HEK293 (cell line): ENCODE data around the gene FKBP9.

ENCODE experiments used
- CTCF ChIA-PET: fragments of 350-600 bp; formaldehyde crosslinking; extraction: SDS; loops from one replicate; lab custom pipeline; 2021; ENCODE audit warnings: antibody characterized with exemption; lab: Yijun Ruan, JAX
- POLR2A ChIA-PET: fragments of 300-600 bp; formaldehyde crosslinking; extraction: SDS; loops from one replicate; lab custom pipeline; 2020; ENCODE audit warnings: antibody characterized with exemption, inconsistent platforms; lab: Yijun Ruan, JAX
- H3K27ac ChIP-seq: fragments of 200-500 bp; sonication (Bioruptor generic); 2 replicates; pipeline ENCODE4 v1.5.1; 2014; ENCODE audit warnings: low read depth, low read length, control low read depth, inconsistent platforms; ENCODE audit errors: extremely low read depth
- H3K36me3 ChIP-seq, 2 experiments: fragments of 200-500 bp in 1 of 2; sonication (Bioruptor generic) in 1 of 2; 1 replicate in 1 of 2; 2 replicates in 1 of 2; pipeline ENCODE4 v1.5.1; 2014 to 2017; ENCODE audit warnings: inconsistent platforms in 2 of 2, low read length in 2 of 2; ENCODE audit not compliant: control insufficient read depth in 2 of 2, insufficient read depth in 1 of 2
- H3K4me1 ChIP-seq: fragments of 200-500 bp; sonication (Bioruptor generic); 2 replicates; pipeline ENCODE4 v1.5.1; 2014; ENCODE audit warnings: mild to moderate bottlenecking, low read length, inconsistent platforms; ENCODE audit not compliant: control insufficient read depth, insufficient read depth
- H3K4me3 ChIP-seq: 2 replicates; pipeline ENCODE4 v1.5.1; 2011; ENCODE audit warnings: low read depth, mild to moderate bottlenecking, control low read depth, low read length, moderate library complexity
- H3K9me3 ChIP-seq: fragments of 200-500 bp; sonication (Bioruptor generic); 2 replicates; pipeline ENCODE4 v1.5.1; 2014; ENCODE audit warnings: low read depth, low read length, inconsistent platforms; ENCODE audit not compliant: control insufficient read depth, insufficient read depth
- EGR2 ChIP-seq: fragments of 450-650 bp; formaldehyde crosslinking; IDR thresholded peaks from 2 replicates; pipeline ENCODE4 v1.5.1; 2016; ENCODE audit warnings: low read depth, missing biosample characterization, missing genetic modification characterization
- HOXC10 ChIP-seq: sonication (generic); formaldehyde crosslinking; IDR thresholded peaks from 2 replicates; pipeline ENCODE4 v1.8.1; 2023; ENCODE audit warnings: mild to moderate bottlenecking, missing genetic modification reagents
- KLF8 ChIP-seq: fragments of 450-650 bp; formaldehyde crosslinking; IDR thresholded peaks from 2 replicates; pipeline ENCODE4 v1.5.1; 2016; ENCODE audit warnings: missing biosample characterization, missing genetic modification characterization
- KLF9 ChIP-seq: fragments of 450-650 bp; formaldehyde crosslinking; IDR thresholded peaks from 2 replicates; pipeline ENCODE4 v1.5.1; 2016; ENCODE audit warnings: missing biosample characterization, missing genetic modification characterization, low read depth
- MEIS1 ChIP-seq: sonication (generic); formaldehyde crosslinking; IDR thresholded peaks from 2 replicates; pipeline ENCODE4 v1.8.1; 2022; ENCODE audit warnings: missing genetic modification reagents, mild to moderate bottlenecking, borderline replicate concordance
- PRDM1 ChIP-seq: fragments of 450-650 bp; formaldehyde crosslinking; IDR thresholded peaks from 2 replicates; pipeline ENCODE4; 2016; ENCODE audit warnings: missing biosample characterization, missing genetic modification characterization
- SP2 ChIP-seq: fragments of 450-650 bp; formaldehyde crosslinking; IDR thresholded peaks from 2 replicates; pipeline ENCODE4 v1.5.1; 2016; ENCODE audit warnings: missing biosample characterization, missing genetic modification characterization
- SP3 ChIP-seq: fragments of 450-650 bp; formaldehyde crosslinking; IDR thresholded peaks from 2 replicates; pipeline ENCODE4 v1.5.1; 2016; ENCODE audit warnings: missing biosample characterization, missing genetic modification characterization
- TRIM28 ChIP-seq: IDR thresholded peaks from 2 replicates; pipeline ENCODE4 v1.6.1; 2011; ENCODE audit warnings: low read length, control low read depth, borderline replicate concordance
- ZBTB20 ChIP-seq: fragments of 450-650 bp; formaldehyde crosslinking; IDR thresholded peaks from 2 replicates; pipeline ENCODE4 v1.5.1; 2016; ENCODE audit warnings: missing biosample characterization, missing genetic modification characterization
- ZBTB8A ChIP-seq: fragments of 450-650 bp; formaldehyde crosslinking; IDR thresholded peaks from 2 replicates; pipeline ENCODE4 v1.5.1; 2016; ENCODE audit warnings: missing biosample characterization, missing genetic modification characterization
- ZNF146 ChIP-seq: fragments of 450-650 bp; formaldehyde crosslinking; IDR thresholded peaks from 2 replicates; pipeline ENCODE4 v1.5.1; 2016; ENCODE audit warnings: missing biosample characterization, missing genetic modification characterization
- ZNF175 ChIP-seq: fragments of 450-650 bp; formaldehyde crosslinking; IDR thresholded peaks from 2 replicates; pipeline ENCODE4 v1.5.1; 2016; ENCODE audit warnings: missing biosample characterization, missing genetic modification characterization
- ZNF19 ChIP-seq: fragments of 450-650 bp; formaldehyde crosslinking; IDR thresholded peaks from 2 replicates; pipeline ENCODE4; 2016; ENCODE audit warnings: missing biosample characterization, missing genetic modification characterization, low read depth
- ZNF2 ChIP-seq: fragments of 450-650 bp; formaldehyde crosslinking; IDR thresholded peaks from 2 replicates; pipeline ENCODE4 v1.5.1; 2016; ENCODE audit warnings: missing biosample characterization, missing genetic modification characterization
- ZNF292 ChIP-seq: fragments of 450-650 bp; formaldehyde crosslinking; IDR thresholded peaks from 2 replicates; pipeline ENCODE4 v1.5.1; 2016; ENCODE audit warnings: low read depth, missing biosample characterization, missing genetic modification characterization, borderline replicate concordance
- ZNF335 ChIP-seq: fragments of 450-650 bp; formaldehyde crosslinking; conservative IDR thresholded peaks from 2 replicates; pipeline ENCODE4 v1.5.1; 2016; ENCODE audit warnings: missing biosample characterization, missing genetic modification characterization
- ZNF514 ChIP-seq: fragments of 450-650 bp; formaldehyde crosslinking; IDR thresholded peaks from 2 replicates; pipeline ENCODE4 v1.5.1; 2016; ENCODE audit warnings: missing biosample characterization, missing genetic modification characterization
- ZNF585B ChIP-seq: fragments of 450-650 bp; formaldehyde crosslinking; IDR thresholded peaks from 2 replicates; pipeline ENCODE4 v1.5.1; 2016; ENCODE audit warnings: missing biosample characterization, missing genetic modification characterization
- ZNF658 ChIP-seq: fragments of 450-650 bp; formaldehyde crosslinking; IDR thresholded peaks from 2 replicates; pipeline ENCODE4; 2016; ENCODE audit warnings: missing biosample characterization, missing genetic modification characterization
- ZNF843 ChIP-seq: fragments of 450-650 bp; formaldehyde crosslinking; IDR thresholded peaks from 2 replicates; pipeline ENCODE4 v1.5.1; 2016; ENCODE audit warnings: missing biosample characterization, missing genetic modification characterization
- ZSCAN30 ChIP-seq: fragments of 450-650 bp; IDR thresholded peaks from 2 replicates; pipeline ENCODE4 v1.5.1; 2018; ENCODE audit warnings: missing biosample characterization, mild to moderate bottlenecking, missing genetic modification characterization, moderate library complexity
- TF ChIP-seq, protein P1 (sequence below): fragments of 450-650 bp; formaldehyde crosslinking; IDR thresholded peaks from 2 replicates; pipeline ENCODE4 v1.5.1; 2017; ENCODE audit warnings: missing biosample characterization, missing genetic modification characterization
- TF ChIP-seq, protein P2 (sequence below): fragments of 450-650 bp; formaldehyde crosslinking; IDR thresholded peaks from 2 replicates; pipeline ENCODE4 v1.5.1; 2017; ENCODE audit warnings: missing biosample characterization, missing genetic modification characterization
- TF ChIP-seq, protein P3 (sequence below): fragments of 450-650 bp; formaldehyde crosslinking; optimal IDR thresholded peaks from 2 replicates; pipeline ENCODE3; 2016; ENCODE audit warnings: missing biosample characterization, mild to moderate bottlenecking, missing genetic modification characterization
- TF ChIP-seq, protein P4 (sequence below): fragments of 450-650 bp; formaldehyde crosslinking; IDR thresholded peaks from 2 replicates; pipeline ENCODE4 v1.5.1; 2017; ENCODE audit warnings: missing biosample characterization, missing genetic modification characterization
- TF ChIP-seq, protein P5 (sequence below): fragments of 450-650 bp; formaldehyde crosslinking; conservative IDR thresholded peaks from 2 replicates; pipeline ENCODE4 v1.5.1; 2016; ENCODE audit warnings: low read depth, missing biosample characterization, missing genetic modification characterization

Gene FKBP9

DNA sequence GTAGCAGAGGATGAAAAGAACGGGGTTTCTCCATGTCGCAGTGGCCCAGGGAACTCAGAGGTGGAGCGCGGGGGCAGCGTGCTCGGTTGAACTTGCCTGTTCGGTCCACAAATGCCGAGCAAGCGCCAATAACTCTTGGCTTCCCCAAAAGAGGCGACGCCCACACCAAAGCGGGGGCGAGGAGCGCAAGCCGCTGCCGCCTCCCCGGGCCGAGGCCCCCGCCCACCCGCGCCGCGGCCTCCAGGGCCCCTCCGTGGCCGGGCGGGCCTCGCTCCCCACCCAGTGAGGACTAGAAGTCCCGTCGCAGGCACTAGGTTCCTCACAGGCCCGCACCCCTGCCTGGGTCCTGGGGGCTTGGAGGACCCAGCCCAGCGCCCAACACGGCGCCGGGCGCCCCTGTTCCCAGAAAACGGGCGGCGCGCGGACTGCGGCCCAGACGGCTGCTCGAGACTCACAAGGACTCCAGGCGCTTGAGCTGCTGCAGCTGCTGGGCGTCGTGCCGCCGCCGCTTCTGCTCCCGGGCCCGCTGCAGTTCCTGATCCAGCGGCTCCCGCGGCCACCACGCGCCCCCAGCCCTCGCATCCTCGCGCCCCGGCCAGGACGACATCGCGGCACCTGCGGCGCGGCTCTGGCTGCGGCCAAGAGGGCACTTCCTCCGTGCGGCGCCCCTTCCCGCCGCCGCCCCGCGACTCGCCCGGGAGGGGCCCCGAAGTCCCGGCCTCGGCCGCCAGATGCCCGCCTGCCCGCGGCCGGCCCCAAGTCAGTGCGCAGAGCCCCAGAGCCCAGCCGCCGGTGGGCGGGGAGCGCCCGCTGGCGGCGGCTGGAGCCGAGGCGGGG is 14.6 kb upstream of the FKBP9 start:
- Histone ChIP-seq H3K36me3 (peaks cover 0 to 3% of the 10 kb centered on the region in 2 experiments; a peak in 2 of 3 replicates), H3K9me3 (no peaks in the 10 kb centered on the region), H3K4me1 (peaks cover 3% of the 10 kb centered on the region), H3K4me3 (peak overlapping the region; percentile 71), H3K27ac (peak overlapping the region; percentile 85)
- CTCF ChIA-PET = interaction anchor here (0.6 to 2.4 kb wide), 13 partner anchors 10 to 187 kb away, joined by 3 to 15 read pairs (median 4); partner anchors contain the start of gene RP9
- POLR2A ChIA-PET = interaction anchor here (0.6 to 3.2 kb wide), 4 partner anchors 14 to 78 kb away, joined by 3 to 16 read pairs (median 9); partner anchors contain the start of genes FKBP9 and KBTBD2
- TF ChIP-seq ZNF292 (tag by site-specific recombination) = no peak
- TF ChIP-seq ZNF514 (tag by site-specific recombination) = no peak
- no peak for TF ChIP-seq MEIS1 (CRISPR knock-in tag)
- TF ChIP-seq ZNF843 (tag by site-specific recombination) = no peak
- TF ChIP-seq KLF9 (tag by site-specific recombination) = peak; percentile 37; the same call in 1 of the 2 replicates
- peak; percentile 67 for TF ChIP-seq ZNF335 (tag by site-specific recombination)
- no peak for TF ChIP-seq ZNF175 (tag by site-specific recombination)
- TF ChIP-seq TRIM28 = peak; percentile 55; the same call in 1 of the 2 replicates
- TF ChIP-seq SP3 (tag by site-specific recombination) = 0 out of 2 replicates have a peak, but pooled peaks have one; percentile 11
- TF ChIP-seq ZBTB20 (tag by site-specific recombination) = peak; percentile 48; the same call in 1 of the 2 replicates
- peak; percentile 42; the same call in 1 of the 2 replicates for TF ChIP-seq EGR2 (tag by site-specific recombination)
- TF ChIP-seq, protein P1, sequence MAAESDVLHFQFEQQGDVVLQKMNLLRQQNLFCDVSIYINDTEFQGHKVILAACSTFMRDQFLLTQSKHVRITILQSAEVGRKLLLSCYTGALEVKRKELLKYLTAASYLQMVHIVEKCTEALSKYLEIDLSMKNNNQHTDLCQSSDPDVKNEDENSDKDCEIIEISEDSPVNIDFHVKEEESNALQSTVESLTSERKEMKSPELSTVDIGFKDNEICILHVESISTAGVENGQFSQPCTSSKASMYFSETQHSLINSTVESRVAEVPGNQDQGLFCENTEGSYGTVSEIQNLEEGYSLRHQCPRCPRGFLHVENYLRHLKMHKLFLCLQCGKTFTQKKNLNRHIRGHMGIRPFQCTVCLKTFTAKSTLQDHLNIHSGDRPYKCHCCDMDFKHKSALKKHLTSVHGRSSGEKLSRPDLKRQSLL (tag by site-specific recombination) = peak; percentile 90
- TF ChIP-seq, protein P2, sequence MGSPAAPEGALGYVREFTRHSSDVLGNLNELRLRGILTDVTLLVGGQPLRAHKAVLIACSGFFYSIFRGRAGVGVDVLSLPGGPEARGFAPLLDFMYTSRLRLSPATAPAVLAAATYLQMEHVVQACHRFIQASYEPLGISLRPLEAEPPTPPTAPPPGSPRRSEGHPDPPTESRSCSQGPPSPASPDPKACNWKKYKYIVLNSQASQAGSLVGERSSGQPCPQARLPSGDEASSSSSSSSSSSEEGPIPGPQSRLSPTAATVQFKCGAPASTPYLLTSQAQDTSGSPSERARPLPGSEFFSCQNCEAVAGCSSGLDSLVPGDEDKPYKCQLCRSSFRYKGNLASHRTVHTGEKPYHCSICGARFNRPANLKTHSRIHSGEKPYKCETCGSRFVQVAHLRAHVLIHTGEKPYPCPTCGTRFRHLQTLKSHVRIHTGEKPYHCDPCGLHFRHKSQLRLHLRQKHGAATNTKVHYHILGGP = no peak
- 0 out of 2 replicates have a peak, but pooled peaks have one; percentile 20 for TF ChIP-seq SP2 (tag by site-specific recombination)
- no peak; the same call in 1 of the 2 replicates for TF ChIP-seq ZNF585B (tag by site-specific recombination)
- TF ChIP-seq ZNF146 (tag by site-specific recombination) = no peak
- no peak for TF ChIP-seq HOXC10
- no peak for TF ChIP-seq PRDM1 (tag by site-specific recombination)
- TF ChIP-seq ZNF19 (tag by site-specific recombination) = no peak
- peak; percentile 88 for TF ChIP-seq ZBTB8A (tag by site-specific recombination)
- TF ChIP-seq, protein P3, sequence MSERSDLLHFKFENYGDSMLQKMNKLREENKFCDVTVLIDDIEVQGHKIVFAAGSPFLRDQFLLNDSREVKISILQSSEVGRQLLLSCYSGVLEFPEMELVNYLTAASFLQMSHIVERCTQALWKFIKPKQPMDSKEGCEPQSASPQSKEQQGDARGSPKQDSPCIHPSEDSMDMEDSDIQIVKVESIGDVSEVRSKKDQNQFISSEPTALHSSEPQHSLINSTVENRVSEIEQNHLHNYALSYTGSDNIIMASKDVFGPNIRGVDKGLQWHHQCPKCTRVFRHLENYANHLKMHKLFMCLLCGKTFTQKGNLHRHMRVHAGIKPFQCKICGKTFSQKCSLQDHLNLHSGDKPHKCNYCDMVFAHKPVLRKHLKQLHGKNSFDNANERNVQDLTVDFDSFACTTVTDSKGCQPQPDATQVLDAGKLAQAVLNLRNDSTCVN (tag by site-specific recombination) = peak; percentile 85
- peak; percentile 34; the same call in 1 of the 2 replicates for TF ChIP-seq KLF8 (tag by site-specific recombination)
- TF ChIP-seq ZNF658 (tag by site-specific recombination) = no peak
- TF ChIP-seq, protein P4, sequence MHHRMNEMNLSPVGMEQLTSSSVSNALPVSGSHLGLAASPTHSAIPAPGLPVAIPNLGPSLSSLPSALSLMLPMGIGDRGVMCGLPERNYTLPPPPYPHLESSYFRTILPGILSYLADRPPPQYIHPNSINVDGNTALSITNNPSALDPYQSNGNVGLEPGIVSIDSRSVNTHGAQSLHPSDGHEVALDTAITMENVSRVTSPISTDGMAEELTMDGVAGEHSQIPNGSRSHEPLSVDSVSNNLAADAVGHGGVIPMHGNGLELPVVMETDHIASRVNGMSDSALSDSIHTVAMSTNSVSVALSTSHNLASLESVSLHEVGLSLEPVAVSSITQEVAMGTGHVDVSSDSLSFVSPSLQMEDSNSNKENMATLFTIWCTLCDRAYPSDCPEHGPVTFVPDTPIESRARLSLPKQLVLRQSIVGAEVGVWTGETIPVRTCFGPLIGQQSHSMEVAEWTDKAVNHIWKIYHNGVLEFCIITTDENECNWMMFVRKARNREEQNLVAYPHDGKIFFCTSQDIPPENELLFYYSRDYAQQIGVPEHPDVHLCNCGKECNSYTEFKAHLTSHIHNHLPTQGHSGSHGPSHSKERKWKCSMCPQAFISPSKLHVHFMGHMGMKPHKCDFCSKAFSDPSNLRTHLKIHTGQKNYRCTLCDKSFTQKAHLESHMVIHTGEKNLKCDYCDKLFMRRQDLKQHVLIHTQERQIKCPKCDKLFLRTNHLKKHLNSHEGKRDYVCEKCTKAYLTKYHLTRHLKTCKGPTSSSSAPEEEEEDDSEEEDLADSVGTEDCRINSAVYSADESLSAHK (tag by site-specific recombination) = no peak
- TF ChIP-seq, protein P5, sequence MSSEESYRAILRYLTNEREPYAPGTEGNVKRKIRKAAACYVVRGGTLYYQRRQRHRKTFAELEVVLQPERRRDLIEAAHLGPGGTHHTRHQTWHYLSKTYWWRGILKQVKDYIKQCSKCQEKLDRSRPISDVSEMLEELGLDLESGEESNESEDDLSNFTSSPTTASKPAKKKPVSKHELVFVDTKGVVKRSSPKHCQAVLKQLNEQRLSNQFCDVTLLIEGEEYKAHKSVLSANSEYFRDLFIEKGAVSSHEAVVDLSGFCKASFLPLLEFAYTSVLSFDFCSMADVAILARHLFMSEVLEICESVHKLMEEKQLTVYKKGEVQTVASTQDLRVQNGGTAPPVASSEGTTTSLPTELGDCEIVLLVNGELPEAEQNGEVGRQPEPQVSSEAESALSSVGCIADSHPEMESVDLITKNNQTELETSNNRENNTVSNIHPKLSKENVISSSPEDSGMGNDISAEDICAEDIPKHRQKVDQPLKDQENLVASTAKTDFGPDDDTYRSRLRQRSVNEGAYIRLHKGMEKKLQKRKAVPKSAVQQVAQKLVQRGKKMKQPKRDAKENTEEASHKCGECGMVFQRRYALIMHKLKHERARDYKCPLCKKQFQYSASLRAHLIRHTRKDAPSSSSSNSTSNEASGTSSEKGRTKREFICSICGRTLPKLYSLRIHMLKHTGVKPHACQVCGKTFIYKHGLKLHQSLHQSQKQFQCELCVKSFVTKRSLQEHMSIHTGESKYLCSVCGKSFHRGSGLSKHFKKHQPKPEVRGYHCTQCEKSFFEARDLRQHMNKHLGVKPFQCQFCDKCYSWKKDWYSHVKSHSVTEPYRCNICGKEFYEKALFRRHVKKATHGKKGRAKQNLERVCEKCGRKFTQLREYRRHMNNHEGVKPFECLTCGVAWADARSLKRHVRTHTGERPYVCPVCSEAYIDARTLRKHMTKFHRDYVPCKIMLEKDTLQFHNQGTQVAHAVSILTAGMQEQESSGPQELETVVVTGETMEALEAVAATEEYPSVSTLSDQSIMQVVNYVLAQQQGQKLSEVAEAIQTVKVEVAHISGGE (tag by site-specific recombination) = no peak
- peak; percentile 65 for TF ChIP-seq ZSCAN30 (tag by site-specific recombination)
- TF ChIP-seq ZNF2 = no peak
